HepG2 (cell line): ENCODE results near the gene TRAPPC12. TPM values are rescaled to one million over a fixed set of nuclear protein-coding genes. Genes with fewer than 3 reads are reported as not detected.
A peak's percentile ranks its signal among the peaks of the same experiment; 100 is the strongest.

ENCODE experiments used
- AFF4 ChIP-seq: sonication (generic); formaldehyde crosslinking; IDR thresholded peaks from 2 replicates; pipeline ENCODE4 v1.4.0; 2020; ENCODE audit warnings: missing genetic modification reagents
- FOXP4 ChIP-seq: sonication (generic); formaldehyde crosslinking; IDR thresholded peaks from 2 replicates; pipeline ENCODE4 v1.4.0; 2020; ENCODE audit warnings: missing genetic modification reagents
- KDM4B ChIP-seq: sonication (generic); formaldehyde crosslinking; IDR thresholded peaks from 2 replicates; pipeline ENCODE4 v1.4.0; 2020; ENCODE audit warnings: missing genetic modification reagents
- MYC ChIP-seq: sonication (generic); formaldehyde crosslinking; IDR thresholded peaks from 2 replicates; pipeline ENCODE4 v1.9.0; 2021; ENCODE audit warnings: missing genetic modification reagents, borderline replicate concordance
- PRDM10 ChIP-seq: sonication (generic); formaldehyde crosslinking; IDR thresholded peaks from 2 replicates; pipeline ENCODE4 v1.4.0; 2020; ENCODE audit warnings: low read depth, missing genetic modification reagents
- RFXAP ChIP-seq: sonication (generic); formaldehyde crosslinking; IDR thresholded peaks from 2 replicates; pipeline ENCODE4 v1.4.0; 2020; ENCODE audit warnings: missing genetic modification reagents, borderline replicate concordance
- RNF2 ChIP-seq: fragments of 450-650 bp; conservative IDR thresholded peaks from 2 replicates; pipeline ENCODE4 v1.6.1; 2016; ENCODE audit warnings: low read depth
- SMAD1 ChIP-seq: sonication (generic); formaldehyde crosslinking; IDR thresholded peaks from 2 replicates; pipeline ENCODE4 v1.4.0; 2020; ENCODE audit warnings: missing genetic modification reagents, low read depth, mild to moderate bottlenecking, borderline replicate concordance
- SMARCC2 ChIP-seq: fragments of 450-650 bp; IDR thresholded peaks from 2 replicates; pipeline ENCODE4 v1.6.1; 2017; ENCODE audit warnings: antibody characterized with exemption, mild to moderate bottlenecking
- YY1 ChIP-seq: IDR thresholded peaks from 2 replicates; pipeline ENCODE4 v1.6.1; 2011; ENCODE audit warnings: low read length, low read depth, moderate library complexity, mild to moderate bottlenecking; ENCODE audit not compliant: insufficient read depth, insufficient replicate concordance
- ZNF143 ChIP-seq: sonication (generic); formaldehyde crosslinking; IDR thresholded peaks from 2 replicates; pipeline ENCODE4 v1.4.0; 2020; ENCODE audit warnings: missing genetic modification reagents
- ZNF296 ChIP-seq: sonication (generic); formaldehyde crosslinking; conservative IDR thresholded peaks from 2 replicates; pipeline ENCODE4 v1.5.0; 2020; ENCODE audit warnings: mild to moderate bottlenecking, missing genetic modification reagents
- ZNF383 ChIP-seq: sonication (generic); formaldehyde crosslinking; IDR thresholded peaks from 2 replicates; pipeline ENCODE4 v1.4.0; 2020; ENCODE audit warnings: missing genetic modification reagents, mild to moderate bottlenecking, borderline replicate concordance
- polyA plus RNA-seq, 8 experiments: library from polyadenylated mRNA; depleted of rRNA in 3 of 8; stranded (reverse) in 7 of 8; unstranded in 1 of 8; fragments of >200 nt; fragmentation: Illumina TruSeq in 4 of 8; extraction: Trizol in 4 of 8; gene quantifications; 2 replicates each; pipeline versions ENCODE4 v1.2.1 to v1.2.3, GENCODE V29; 2011 to 2016; ENCODE audit warnings: low read depth in 4 of 8, missing spikeins in 1 of 8, mixed read lengths in 1 of 8; ENCODE audit not compliant: insufficient read depth in 1 of 8
- total RNA-seq, 5 experiments: library from RNA; depleted of rRNA; stranded (reverse); fragments of >200 nt; fragmentation: Illumina TruSeq; extraction: Trizol; gene quantifications; 2 replicates each; pipeline ENCODE4 v1.2.3, GENCODE V29; 2016; ENCODE audit warnings: low read depth in 1 of 5
- TF ChIP-seq, protein P1 (sequence below): sonication (generic); formaldehyde crosslinking; IDR thresholded peaks from 2 replicates; pipeline ENCODE4 v1.4.0; 2020; ENCODE audit warnings: missing genetic modification reagents

The TRAPPC12 gene
- total and polyA plus RNA-seq, 2 of the 13 experiments (the other 11 are each of a cell fraction or from before 2014, with no cell fraction given) = 46.4 to 97.7 TPM

- TF ChIP-seq, protein P1, sequence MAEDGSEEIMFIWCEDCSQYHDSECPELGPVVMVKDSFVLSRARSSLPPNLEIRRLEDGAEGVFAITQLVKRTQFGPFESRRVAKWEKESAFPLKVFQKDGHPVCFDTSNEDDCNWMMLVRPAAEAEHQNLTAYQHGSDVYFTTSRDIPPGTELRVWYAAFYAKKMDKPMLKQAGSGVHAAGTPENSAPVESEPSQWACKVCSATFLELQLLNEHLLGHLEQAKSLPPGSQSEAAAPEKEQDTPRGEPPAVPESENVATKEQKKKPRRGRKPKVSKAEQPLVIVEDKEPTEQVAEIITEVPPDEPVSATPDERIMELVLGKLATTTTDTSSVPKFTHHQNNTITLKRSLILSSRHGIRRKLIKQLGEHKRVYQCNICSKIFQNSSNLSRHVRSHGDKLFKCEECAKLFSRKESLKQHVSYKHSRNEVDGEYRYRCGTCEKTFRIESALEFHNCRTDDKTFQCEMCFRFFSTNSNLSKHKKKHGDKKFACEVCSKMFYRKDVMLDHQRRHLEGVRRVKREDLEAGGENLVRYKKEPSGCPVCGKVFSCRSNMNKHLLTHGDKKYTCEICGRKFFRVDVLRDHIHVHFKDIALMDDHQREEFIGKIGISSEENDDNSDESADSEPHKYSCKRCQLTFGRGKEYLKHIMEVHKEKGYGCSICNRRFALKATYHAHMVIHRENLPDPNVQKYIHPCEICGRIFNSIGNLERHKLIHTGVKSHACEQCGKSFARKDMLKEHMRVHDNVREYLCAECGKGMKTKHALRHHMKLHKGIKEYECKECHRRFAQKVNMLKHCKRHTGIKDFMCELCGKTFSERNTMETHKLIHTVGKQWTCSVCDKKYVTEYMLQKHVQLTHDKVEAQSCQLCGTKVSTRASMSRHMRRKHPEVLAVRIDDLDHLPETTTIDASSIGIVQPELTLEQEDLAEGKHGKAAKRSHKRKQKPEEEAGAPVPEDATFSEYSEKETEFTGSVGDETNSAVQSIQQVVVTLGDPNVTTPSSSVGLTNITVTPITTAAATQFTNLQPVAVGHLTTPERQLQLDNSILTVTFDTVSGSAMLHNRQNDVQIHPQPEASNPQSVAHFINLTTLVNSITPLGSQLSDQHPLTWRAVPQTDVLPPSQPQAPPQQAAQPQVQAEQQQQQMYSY (CRISPR knock-in tag) = no peak
- TF ChIP-seq ZNF143 (no peak), SMAD1 (CRISPR knock-in tag) (no peak), YY1 (peak; percentile 32), PRDM10 (CRISPR knock-in tag) (0 out of 2 replicates have a peak, but pooled peaks have one; percentile 45), FOXP4 (no peak), RFXAP (CRISPR knock-in tag) (no peak), SMARCC2 (no peak), MYC (CRISPR knock-in tag) (peak; percentile 75; the same call in 1 of the 2 replicates), AFF4 (CRISPR knock-in tag) (no peak), ZNF383 (CRISPR knock-in tag) (no peak), RNF2 (peak; percentile 95), KDM4B (CRISPR knock-in tag) (no peak), ZNF296 (CRISPR knock-in tag) (no peak)
These were observed 11.2 kb upstream of the TRAPPC12 start (continued) for GRCh38 chr2:3368261-3368722.
